PFSK-1 (cell line): ENCODE data around the gene CALY.

Experiments
- FOXP2 ChIP-seq: optimal IDR thresholded peaks from 2 replicates; pipeline ENCODE3; 2011; ENCODE audit warnings: borderline replicate concordance, control low read depth, inconsistent platforms; ENCODE audit not compliant: insufficient read depth; ENCODE audit errors: extremely low read length, extremely low read depth
- POLR2AphosphoS5 ChIP-seq: IDR thresholded peaks from 2 replicates; pipeline ENCODE4 v1.6.1; 2012; ENCODE audit warnings: low read depth, mild to moderate bottlenecking, control low read depth, low read length, moderate library complexity
- REST ChIP-seq, 2 experiments: IDR thresholded peaks; 2 replicates each; pipeline versions ENCODE4 v1.6.1 to v1.8.0; 2011 to 2012; ENCODE audit warnings: low read depth in 2 of 2, low read length in 2 of 2, control low read depth in 1 of 2, inconsistent platforms in 1 of 2, mild to moderate bottlenecking in 1 of 2, moderate library complexity in 1 of 2; ENCODE audit not compliant: insufficient read depth in 1 of 2
- SIN3A ChIP-seq: IDR thresholded peaks from 2 replicates; pipeline ENCODE4 v1.6.1; 2012; ENCODE audit warnings: mild to moderate bottlenecking, low read length, moderate library complexity, borderline replicate concordance; ENCODE audit not compliant: insufficient read depth
- TAF1 ChIP-seq: IDR thresholded peaks from 2 replicates; pipeline ENCODE4 v1.6.1; 2012; ENCODE audit warnings: low read length, control low read depth, borderline replicate concordance; ENCODE audit not compliant: insufficient read depth

The CALY gene

GRCh38 chr10:133277993-133278576 lies 58.6 kb downstream of the CALY start:
- TF ChIP-seq REST (IDR thresholded peaks at IDR 0.05; ENCODE audit: insufficient read depth in 1 of 2, low read depth in 2 of 2, low read length in 2 of 2) (no peak), POLR2AphosphoS5 (no peak), SIN3A (no peak), TAF1 (no peak), FOXP2 (no peak)

- no peak for TF ChIP-seq FOXP2
- no peak for TF ChIP-seq SIN3A
- TF ChIP-seq POLR2AphosphoS5 = no peak
- TF ChIP-seq TAF1 = no peak
- no peak for TF ChIP-seq REST (IDR thresholded peaks at IDR 0.05; ENCODE audit: insufficient read depth in 1 of 2, low read depth in 2 of 2, low read length in 2 of 2)
These were observed 59.3 kb downstream of the CALY start for GRCh38 chr10:133277277-133277992.

GRCh38 chr10:133276435-133277201 lies 60.1 kb downstream of the CALY start, which contains the start of gene ADAM8:
Gene ADAM8 (minus strand): TSS chr10:133276868. CDS start chr10:133276817, 51 bp downstream.
- no peak for TF ChIP-seq SIN3A
- no peak for TF ChIP-seq FOXP2
- no peak for TF ChIP-seq REST (IDR thresholded peaks at IDR 0.05; ENCODE audit: insufficient read depth in 1 of 2, low read depth in 2 of 2, low read length in 2 of 2)
- TF ChIP-seq POLR2AphosphoS5 = no peak
- no peak for TF ChIP-seq TAF1

- TF ChIP-seq POLR2AphosphoS5 (no peak), TAF1 (no peak), SIN3A (no peak), REST (IDR thresholded peaks at IDR 0.05; ENCODE audit: insufficient read depth in 1 of 2, low read depth in 2 of 2, low read length in 2 of 2) (no peak), FOXP2 (no peak)
These were observed 60.6 kb downstream of the CALY start for GRCh38 chr10:133276100-133276434.
